Measurements from ENCODE around the gene SHKBP1.
"Not testable (repeated sequence)": the region's sequence is repeated elsewhere in the genome, so short reads cannot be mapped to it uniquely, and the experiment has no call there.

The SHKBP1 gene

GRCh38 chr19:40585241-40585981 lies 8.7 kb downstream of the SHKBP1 start:
- peak; percentile 40 for DNase-seq

- DNase-seq, result no peak
These were observed 9.3 kb downstream of the SHKBP1 start for GRCh38 chr19:40585982-40586422.

GRCh38 chr19:40586611-40587010 lies 9.9 kb downstream of the SHKBP1 start:
- DNase-seq, result no peak

GRCh38 chr19:40588110-40588854 lies 11.6 kb downstream of the SHKBP1 start:
- no peak for DNase-seq

- DNase-seq, result no peak
These were observed 12.4 kb downstream of the SHKBP1 start for GRCh38 chr19:40588926-40589569.

- DNase-seq, result no peak
These were observed 13.1 kb downstream of the SHKBP1 start for GRCh38 chr19:40589591-40590429.

GRCh38 chr19:40590464-40591265 lies 14.0 kb downstream of the SHKBP1 start:
- DNase-seq, result no peak

- not testable (repeated sequence) for DNase-seq
These were observed 15.1 kb downstream of the SHKBP1 start for GRCh38 chr19:40591724-40592123.

- no peak for DNase-seq
These were observed 15.5 kb downstream of the SHKBP1 start for GRCh38 chr19:40592170-40592569.

GRCh38 chr19:40594255-40594654 lies 17.6 kb downstream of the SHKBP1 start:
- DNase-seq, result no peak

GRCh38 chr19:40594657-40595091 lies 18.0 kb downstream of the SHKBP1 start:
- DNase-seq, result no peak

GRCh38 chr19:40596608-40597328 lies 20.1 kb downstream of the SHKBP1 start:
- DNase-seq, result no peak

- DNase-seq, result no peak
These were observed 20.7 kb downstream of the SHKBP1 start for GRCh38 chr19:40597329-40597838.

GRCh38 chr19:40598121-40598917 lies 21.6 kb downstream of the SHKBP1 start:
- peak; percentile 31 for DNase-seq

- DNase-seq, result no peak
These were observed 22.2 kb downstream of the SHKBP1 start for GRCh38 chr19:40598918-40599307.

- DNase-seq, result no peak
These were observed 22.7 kb downstream of the SHKBP1 start for GRCh38 chr19:40599331-40599901.

GRCh38 chr19:40599902-40600569 lies 23.4 kb downstream of the SHKBP1 start:
- no peak for DNase-seq

GRCh38 chr19:40600570-40601133 lies 24.0 kb downstream of the SHKBP1 start:
- no peak for DNase-seq
